ENCODE measurements around the gene WT1. TPM values are rescaled to one million over a fixed set of nuclear protein-coding genes. Genes with fewer than 3 reads are reported as not detected.

Gene WT1
- polyA plus RNA-seq, 1 donor from 2014 or later, result not detected

GRCh38 chr11:32353884-32354283 is 81.5 kb downstream of the WT1 start:
- Histone ChIP-seq H4K20me1 (ENCODE audit: insufficient read depth) (no peaks in the 10 kb centered on the region), H3K27ac (ENCODE audit: low read length) (no peak overlapping the region), H3K4me2 (ENCODE audit: low read length) (no peak overlapping the region), H3K27me3 (ENCODE audit: insufficient read depth, low read depth, low read length) (no peaks in the 10 kb centered on the region), H3F3A (ENCODE audit: insufficient read depth, low read length, poor library complexity, severe bottlenecking) (no peaks in the 10 kb centered on the region), H3K9ac (ENCODE audit: low read length) (no peak overlapping the region), H2AFZ (ENCODE audit: low read depth, low read length) (no peak overlapping the region), H3K9me2 (ENCODE audit: insufficient read depth, low read length) (no peaks in the 10 kb centered on the region), H3K9me3 (ENCODE audit: low read length) (no peaks in the 10 kb centered on the region), H3K36me3 (ENCODE audit: insufficient read depth, low read length) (no peaks in the 10 kb centered on the region), H3K79me2 (replicated peaks; ENCODE audit: insufficient read depth, low read length) (no peaks in the 10 kb centered on the region), H3K4me3 (ENCODE audit: low read length) (no peak overlapping the region)
- TF ChIP-seq TAF1 (IDR thresholded peaks at IDR 0.05; ENCODE audit: low read depth), result no peak
- TF ChIP-seq EP300 (conservative IDR thresholded peaks at IDR 0.05; ENCODE audit: poor library complexity, severe bottlenecking), result no peak
- no peak for TF ChIP-seq MXI1 (conservative IDR thresholded peaks at IDR 0.05; ENCODE audit: poor library complexity, severe bottlenecking)
- TF ChIP-seq POLR2AphosphoS5 (IDR thresholded peaks at IDR 0.05), result no peak
- TF ChIP-seq RAD21 (conservative IDR thresholded peaks at IDR 0.05), result no peak
- no peak for TF ChIP-seq EZH2 (IDR thresholded peaks at IDR 0.05; ENCODE audit: borderline replicate concordance, insufficient read depth, low read length, poor library complexity, severe bottlenecking)
- TF ChIP-seq SMC3 (conservative IDR thresholded peaks at IDR 0.05; ENCODE audit: poor library complexity), result no peak
- TF ChIP-seq, protein P1, sequence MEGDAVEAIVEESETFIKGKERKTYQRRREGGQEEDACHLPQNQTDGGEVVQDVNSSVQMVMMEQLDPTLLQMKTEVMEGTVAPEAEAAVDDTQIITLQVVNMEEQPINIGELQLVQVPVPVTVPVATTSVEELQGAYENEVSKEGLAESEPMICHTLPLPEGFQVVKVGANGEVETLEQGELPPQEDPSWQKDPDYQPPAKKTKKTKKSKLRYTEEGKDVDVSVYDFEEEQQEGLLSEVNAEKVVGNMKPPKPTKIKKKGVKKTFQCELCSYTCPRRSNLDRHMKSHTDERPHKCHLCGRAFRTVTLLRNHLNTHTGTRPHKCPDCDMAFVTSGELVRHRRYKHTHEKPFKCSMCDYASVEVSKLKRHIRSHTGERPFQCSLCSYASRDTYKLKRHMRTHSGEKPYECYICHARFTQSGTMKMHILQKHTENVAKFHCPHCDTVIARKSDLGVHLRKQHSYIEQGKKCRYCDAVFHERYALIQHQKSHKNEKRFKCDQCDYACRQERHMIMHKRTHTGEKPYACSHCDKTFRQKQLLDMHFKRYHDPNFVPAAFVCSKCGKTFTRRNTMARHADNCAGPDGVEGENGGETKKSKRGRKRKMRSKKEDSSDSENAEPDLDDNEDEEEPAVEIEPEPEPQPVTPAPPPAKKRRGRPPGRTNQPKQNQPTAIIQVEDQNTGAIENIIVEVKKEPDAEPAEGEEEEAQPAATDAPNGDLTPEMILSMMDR (IDR thresholded peaks at IDR 0.05; ENCODE audit: poor library complexity, severe bottlenecking), result no peak
- no peak for TF ChIP-seq REST (IDR thresholded peaks at IDR 0.05; ENCODE audit: borderline replicate concordance)

- Histone ChIP-seq H3F3A (ENCODE audit: insufficient read depth, low read length, poor library complexity, severe bottlenecking) (no peaks in the 10 kb centered on the region), H3K36me3 (ENCODE audit: insufficient read depth, low read length) (no peaks in the 10 kb centered on the region), H3K4me2 (ENCODE audit: low read length) (no peak overlapping the region), H4K20me1 (ENCODE audit: insufficient read depth) (no peaks in the 10 kb centered on the region), H2AFZ (ENCODE audit: low read depth, low read length) (no peak overlapping the region), H3K9ac (ENCODE audit: low read length) (no peak overlapping the region), H3K79me2 (replicated peaks; ENCODE audit: insufficient read depth, low read length) (no peaks in the 10 kb centered on the region), H3K9me2 (ENCODE audit: insufficient read depth, low read length) (no peaks in the 10 kb centered on the region), H3K4me3 (ENCODE audit: low read length) (no peak overlapping the region), H3K27ac (ENCODE audit: low read length) (no peak overlapping the region), H3K27me3 (ENCODE audit: insufficient read depth, low read depth, low read length) (no peaks in the 10 kb centered on the region), H3K9me3 (ENCODE audit: low read length) (no peaks in the 10 kb centered on the region)
- no peak for TF ChIP-seq SMC3 (conservative IDR thresholded peaks at IDR 0.05; ENCODE audit: poor library complexity)
- TF ChIP-seq REST (IDR thresholded peaks at IDR 0.05; ENCODE audit: borderline replicate concordance), result no peak
- TF ChIP-seq, protein P1 (IDR thresholded peaks at IDR 0.05; ENCODE audit: poor library complexity, severe bottlenecking), result no peak
- no peak for TF ChIP-seq MXI1 (conservative IDR thresholded peaks at IDR 0.05; ENCODE audit: poor library complexity, severe bottlenecking)
- no peak for TF ChIP-seq POLR2AphosphoS5 (IDR thresholded peaks at IDR 0.05)
- no peak for TF ChIP-seq TAF1 (IDR thresholded peaks at IDR 0.05; ENCODE audit: low read depth)
- TF ChIP-seq RAD21 (conservative IDR thresholded peaks at IDR 0.05), result no peak
- TF ChIP-seq EZH2 (IDR thresholded peaks at IDR 0.05; ENCODE audit: borderline replicate concordance, insufficient read depth, low read length, poor library complexity, severe bottlenecking), result no peak
Observed at GRCh38 chr11:32348502-32348901, 86.8 kb downstream of the WT1 start.

All from neural cell (in vitro differentiated cells).